Uterus (tissue), 4 donors: ENCODE measurements around the gene KCNK13. TPM values are rescaled to one million over a fixed set of nuclear protein-coding genes. Genes with fewer than 3 reads are reported as not detected.

Experiments used
- DNase-seq, 2 donors: peaks; one replicate each; pipeline ENCODE4 v3.0.0-alpha.2; 2019 to 2020
- H3K27ac ChIP-seq, 2 donors: fragments of 200-600 bp; sonication (generic); 1 replicate in 1 of 2; 2 replicates in 1 of 2; pipeline ENCODE4 v1.5.1; 2016 to 2018
- H3K27me3 ChIP-seq, 2 donors: fragments of 200-600 bp; sonication (generic); one replicate each; pipeline ENCODE4 v1.5.1; 2018 to 2019; ENCODE audit warnings: control low read depth in 1 of 2
- H3K36me3 ChIP-seq, 2 donors: fragments of 200-600 bp; sonication (generic); one replicate each; pipeline ENCODE4 v1.5.1; 2019; ENCODE audit warnings: control low read depth in 1 of 2
- H3K4me1 ChIP-seq, 2 donors: fragments of 200-600 bp; sonication (generic); one replicate each; pipeline ENCODE4 v1.5.1; 2018 to 2019; ENCODE audit warnings: control low read depth in 1 of 2
- H3K4me3 ChIP-seq, 2 donors: fragments of 200-600 bp; sonication (generic); 1 replicate in 1 of 2; 2 replicates in 1 of 2; pipeline ENCODE4 v1.5.1; 2018 to 2019; ENCODE audit warnings: mild to moderate bottlenecking in 1 of 2
- H3K9me3 ChIP-seq, 2 donors: fragments of 200-600 bp; sonication (generic); one replicate each; pipeline ENCODE4 v1.5.1; 2019; ENCODE audit warnings: control low read depth in 1 of 2
- POLR2A ChIP-seq, 2 donors: fragments of 450-650 bp; IDR thresholded peaks; one replicate each; pipeline ENCODE4 v1.6.1; 2016; ENCODE audit warnings: antibody characterized with exemption in 2 of 2, mild to moderate bottlenecking in 1 of 2, moderate library complexity in 1 of 2
- intact Hi-C: fragments of 100-400 bp; cut with DNase I; formaldehyde crosslinking; loops from one replicate; pipeline ENCODE4 v1.15.1; 2023; ENCODE audit warnings: low total_unique reads
- total RNA-seq, 4 donors: library from RNA; depleted of rRNA in 3 of 4; stranded (reverse); fragments of >200 nt in 3 of 4; gene quantifications; one replicate each; pipeline versions ENCODE4 v1.1.0 to v1.2.4, GENCODE V29; 2014 to 2023
- TF ChIP-seq, protein P1 (sequence below), 4 experiments: fragments of 200-600 bp in 2 of 4; fragments of 450-650 bp in 2 of 4; sonication (generic) in 2 of 4; IDR thresholded peaks; one replicate each; pipeline ENCODE4 v1.5.1; 2016 to 2019; ENCODE audit warnings: antibody characterized with exemption in 4 of 4, mild to moderate bottlenecking in 2 of 4, moderate library complexity in 1 of 4
- donor health status: DM: yes; HTN: yes; CAD: no.

The KCNK13 gene
- total RNA-seq, 4 donors from 2014 or later: 0.14 TPM; not detected in 3

DNA sequence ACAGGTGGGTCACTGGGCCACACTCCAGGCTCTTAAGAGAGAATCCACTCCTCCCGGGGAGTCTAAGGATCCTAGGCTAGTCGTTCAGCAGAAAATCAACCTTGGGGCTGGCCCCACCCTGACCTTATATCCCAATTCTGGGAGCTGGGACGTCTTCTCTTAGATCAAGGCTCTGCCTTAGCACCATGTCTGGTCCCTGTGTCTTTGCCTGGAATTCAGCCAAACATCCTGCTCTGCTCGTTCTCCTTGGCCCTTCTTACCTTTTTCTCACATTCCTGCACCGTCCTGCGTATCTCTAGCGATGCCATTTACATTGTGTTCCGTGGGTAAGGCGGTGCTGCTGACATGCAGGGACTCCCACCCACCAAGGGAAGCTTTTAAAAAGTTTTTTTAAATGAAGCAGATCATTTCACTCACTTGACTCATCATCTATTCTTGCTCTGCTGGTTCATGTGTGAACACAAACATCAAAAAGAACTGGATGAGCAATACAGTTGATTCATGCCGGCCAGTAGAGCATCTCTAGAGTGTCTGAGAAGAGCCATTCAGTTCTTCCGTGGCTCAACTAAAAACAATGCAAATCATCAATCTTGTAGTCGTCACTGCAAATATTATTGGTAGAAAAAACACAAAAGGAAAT lies 50.2 kb downstream of the KCNK13 start:
- H3K27me3 ChIP-seq: no peaks in the 10 kb centered on the region
- H3K4me1 ChIP-seq: no peaks in the 10 kb centered on the region
- no peaks in the 10 kb centered on the region for H3K9me3 ChIP-seq
- DNase-seq: no peak
- H3K36me3 ChIP-seq: no peaks in the 10 kb centered on the region
- intact Hi-C loops: no loop called here
- H3K4me3 ChIP-seq: no peak overlapping the region
- no peak for TF ChIP-seq POLR2A (IDR thresholded peaks at IDR 0.05)
- no peak overlapping the region for H3K27ac ChIP-seq

DNA sequence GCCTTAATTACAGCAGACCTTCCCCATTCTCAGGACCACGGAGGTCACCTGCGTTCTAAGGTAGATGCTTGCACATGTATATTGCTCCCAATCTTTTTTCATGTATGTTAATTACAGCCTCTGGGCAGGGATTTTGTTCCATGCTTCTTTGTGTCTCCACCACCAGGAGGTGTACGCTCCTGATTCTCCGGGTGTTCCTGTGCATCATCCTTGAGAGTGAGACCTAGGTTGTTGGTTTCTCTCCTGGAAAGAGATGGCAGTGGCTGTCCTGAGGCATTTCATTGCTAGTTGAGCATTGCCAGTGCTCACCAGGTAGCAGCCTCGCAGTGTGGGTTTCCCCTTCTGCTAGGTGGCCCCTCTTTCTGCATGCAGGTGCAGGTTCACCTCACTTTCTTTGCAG lies 52.8 kb downstream of the KCNK13 start:
- no peaks in the 10 kb centered on the region for H3K27me3 ChIP-seq
- no peaks in the 10 kb centered on the region for H3K36me3 ChIP-seq
- DNase-seq: no peak
- no peaks in the 10 kb centered on the region for H3K4me1 ChIP-seq
- no peaks in the 10 kb centered on the region for H3K9me3 ChIP-seq
- intact Hi-C loops: no loop called here
- TF ChIP-seq POLR2A (IDR thresholded peaks at IDR 0.05): no peak
- TF ChIP-seq, protein P1, sequence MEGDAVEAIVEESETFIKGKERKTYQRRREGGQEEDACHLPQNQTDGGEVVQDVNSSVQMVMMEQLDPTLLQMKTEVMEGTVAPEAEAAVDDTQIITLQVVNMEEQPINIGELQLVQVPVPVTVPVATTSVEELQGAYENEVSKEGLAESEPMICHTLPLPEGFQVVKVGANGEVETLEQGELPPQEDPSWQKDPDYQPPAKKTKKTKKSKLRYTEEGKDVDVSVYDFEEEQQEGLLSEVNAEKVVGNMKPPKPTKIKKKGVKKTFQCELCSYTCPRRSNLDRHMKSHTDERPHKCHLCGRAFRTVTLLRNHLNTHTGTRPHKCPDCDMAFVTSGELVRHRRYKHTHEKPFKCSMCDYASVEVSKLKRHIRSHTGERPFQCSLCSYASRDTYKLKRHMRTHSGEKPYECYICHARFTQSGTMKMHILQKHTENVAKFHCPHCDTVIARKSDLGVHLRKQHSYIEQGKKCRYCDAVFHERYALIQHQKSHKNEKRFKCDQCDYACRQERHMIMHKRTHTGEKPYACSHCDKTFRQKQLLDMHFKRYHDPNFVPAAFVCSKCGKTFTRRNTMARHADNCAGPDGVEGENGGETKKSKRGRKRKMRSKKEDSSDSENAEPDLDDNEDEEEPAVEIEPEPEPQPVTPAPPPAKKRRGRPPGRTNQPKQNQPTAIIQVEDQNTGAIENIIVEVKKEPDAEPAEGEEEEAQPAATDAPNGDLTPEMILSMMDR (IDR thresholded peaks at IDR 0.05): no peak
- H3K4me3 ChIP-seq: no peak overlapping the region
- H3K27ac ChIP-seq: no peak overlapping the region

DNA sequence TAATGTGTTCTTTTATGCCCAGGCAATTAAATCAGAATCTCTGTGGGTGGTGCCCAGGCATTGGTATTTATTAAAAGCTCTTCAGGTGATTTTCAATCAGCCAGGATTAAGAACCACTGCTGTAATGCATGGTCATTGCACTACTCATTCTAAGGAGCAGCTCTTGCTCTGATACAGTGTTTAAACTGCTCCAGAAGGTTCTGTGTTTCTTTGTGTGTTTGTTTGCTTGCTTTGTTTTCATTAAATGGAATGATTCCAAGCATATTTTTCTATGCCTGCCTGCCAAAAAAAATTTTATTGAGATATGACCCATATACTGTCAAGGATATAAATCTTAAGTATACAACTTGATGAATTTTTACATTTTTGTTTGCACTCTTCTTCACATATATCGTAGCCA lies 54.0 kb downstream of the KCNK13 start:
- no peaks in the 10 kb centered on the region for H3K9me3 ChIP-seq
- DNase-seq: no peak
- TF ChIP-seq, protein P1 (IDR thresholded peaks at IDR 0.05): no peak
- TF ChIP-seq POLR2A (IDR thresholded peaks at IDR 0.05): no peak

DNA sequence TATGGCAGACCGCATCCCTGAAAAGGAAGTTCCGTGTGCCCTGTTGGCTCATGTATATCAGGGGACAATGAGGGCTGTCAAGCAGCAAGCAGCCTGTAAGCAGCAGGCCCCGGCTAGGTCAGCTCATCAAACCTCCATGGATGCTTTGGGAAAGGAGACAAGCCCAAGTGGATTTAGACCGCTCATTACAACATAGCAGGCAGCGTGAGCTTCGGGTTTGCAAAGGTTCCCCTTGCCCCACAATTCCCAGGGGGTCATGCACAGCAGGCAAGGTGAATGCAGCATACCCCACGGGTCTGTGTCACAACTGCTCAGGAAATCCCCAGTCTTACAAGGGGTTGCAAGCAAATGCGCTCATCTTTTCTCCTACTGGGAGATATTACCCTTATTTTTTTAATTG lies 54.6 kb downstream of the KCNK13 start:
- Histone ChIP-seq H3K27me3 (no peaks in the 10 kb centered on the region), H3K4me1 (no peaks in the 10 kb centered on the region), H3K9me3 (no peaks in the 10 kb centered on the region), H3K36me3 (no peaks in the 10 kb centered on the region), H3K4me3 (no peak overlapping the region), H3K27ac (no peak overlapping the region)
- TF ChIP-seq POLR2A (IDR thresholded peaks at IDR 0.05): no peak
- TF ChIP-seq, protein P1 (IDR thresholded peaks at IDR 0.05): no peak
- no peak for DNase-seq
- intact Hi-C loops: no loop called here

More for the DNA sequence above, 54.0 kb downstream of the KCNK13 start:
- Histone ChIP-seq H3K4me3 (no peak overlapping the region), H3K4me1 (no peaks in the 10 kb centered on the region), H3K36me3 (no peaks in the 10 kb centered on the region), H3K27me3 (no peaks in the 10 kb centered on the region), H3K27ac (no peak overlapping the region)
- intact Hi-C loops: no loop called here

DNA sequence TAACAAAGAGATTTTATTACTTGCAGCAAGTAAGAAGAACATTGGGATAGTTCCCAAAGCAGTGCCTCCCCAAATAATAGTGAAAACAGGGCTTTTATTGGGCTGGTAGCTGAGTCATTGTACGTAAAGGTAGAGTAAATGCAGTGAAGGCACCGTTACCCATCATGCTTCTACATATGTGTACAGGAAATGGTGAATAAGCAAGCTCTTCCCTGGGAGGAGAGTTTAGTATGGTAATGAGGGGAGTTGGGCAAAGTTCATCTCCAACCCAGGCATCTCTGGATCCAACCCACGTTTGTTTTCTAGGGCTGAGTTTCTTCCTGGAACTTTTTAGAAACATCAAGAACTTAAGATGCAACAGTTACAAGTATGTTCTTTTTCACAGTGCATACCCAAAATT lies 56.2 kb downstream of the KCNK13 start:
- DNase-seq: no peak
- no peak overlapping the region for H3K27ac ChIP-seq
- no peaks in the 10 kb centered on the region for H3K27me3 ChIP-seq
- TF ChIP-seq, protein P1 (IDR thresholded peaks at IDR 0.05): no peak
- no peak for TF ChIP-seq POLR2A (IDR thresholded peaks at IDR 0.05)
- H3K4me1 ChIP-seq: no peaks in the 10 kb centered on the region
- H3K9me3 ChIP-seq: no peaks in the 10 kb centered on the region
- no peak overlapping the region for H3K4me3 ChIP-seq
- intact Hi-C loops: no loop called here
- H3K36me3 ChIP-seq: no peaks in the 10 kb centered on the region

DNA sequence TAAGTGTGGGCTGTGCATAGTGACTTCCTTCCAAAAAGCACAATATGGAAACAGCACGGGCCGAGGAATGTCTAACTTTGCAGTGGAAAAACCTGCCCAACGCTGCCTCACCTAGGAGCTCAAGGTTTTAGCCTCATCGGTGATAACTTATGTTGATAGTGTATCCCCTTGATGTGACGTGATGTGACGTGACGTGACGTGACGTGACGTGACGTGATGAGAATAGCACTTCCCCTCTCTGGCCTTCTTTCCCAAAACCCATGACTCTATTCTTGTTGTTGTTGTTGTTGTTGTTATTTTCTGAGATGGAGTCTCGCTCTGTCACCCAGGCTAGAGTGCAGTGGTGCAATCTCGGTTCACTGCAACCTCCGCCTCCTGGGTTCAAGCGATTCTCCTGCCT lies 64.5 kb downstream of the KCNK13 start:
- no peak overlapping the region for H3K27ac ChIP-seq
- intact Hi-C loops: no loop called here
- no peak for DNase-seq
- H3K9me3 ChIP-seq: no peaks in the 10 kb centered on the region
- TF ChIP-seq POLR2A (IDR thresholded peaks at IDR 0.05): no peak
- TF ChIP-seq, protein P1 (IDR thresholded peaks at IDR 0.05): no peak
- H3K4me1 ChIP-seq: no peaks in the 10 kb centered on the region
- H3K4me3 ChIP-seq: no peak overlapping the region
- H3K36me3 ChIP-seq: no peaks in the 10 kb centered on the region
- no peaks in the 10 kb centered on the region for H3K27me3 ChIP-seq
